Activated T-cell treated with anti-CD3 and anti-CD28 coated beads, Interleukin-2, amount 50 U/mL, for 24 hours (primary cell): ENCODE results near the gene SEC23A.
"Not testable (repeated sequence)": the region's sequence is repeated elsewhere in the genome, so short reads cannot be mapped to it uniquely, and the experiment has no call there.

Experiments
- DNase-seq: peaks from one replicate; pipeline ENCODE4 v3.0.0-alpha.2; 2020
- H3K27ac Mint-ChIP-seq: 2 replicates; pipeline ENCODE4 v1.8.0; 2020; ENCODE audit warnings: mild to moderate bottlenecking, mixed read lengths
- H3K27me3 Mint-ChIP-seq: 2 replicates; pipeline ENCODE4 v1.8.0; 2020; ENCODE audit warnings: mixed read lengths
- H3K36me3 Mint-ChIP-seq: 2 replicates; pipeline ENCODE4 v1.8.0; 2020; ENCODE audit warnings: low read depth, mixed read lengths
- H3K4me1 Mint-ChIP-seq: 2 replicates; pipeline ENCODE4 v1.8.0; 2020; ENCODE audit warnings: low read depth, mixed read lengths
- H3K4me3 Mint-ChIP-seq: 2 replicates; pipeline ENCODE4 v1.8.0; 2020; ENCODE audit warnings: mild to moderate bottlenecking, moderate library complexity, mixed read lengths
- H3K9me3 Mint-ChIP-seq: 2 replicates; pipeline ENCODE4 v1.8.0; 2020; ENCODE audit warnings: mixed read lengths

SEC23A gene

GRCh38 chr14:39028620-39029019, 74.4 kb downstream of the SEC23A start:
- Mint-ChIP-seq H3K27ac (no peak overlapping the region), H3K4me1 (no peaks in the 10 kb centered on the region), H3K9me3 (no peaks in the 10 kb centered on the region)

DNA sequence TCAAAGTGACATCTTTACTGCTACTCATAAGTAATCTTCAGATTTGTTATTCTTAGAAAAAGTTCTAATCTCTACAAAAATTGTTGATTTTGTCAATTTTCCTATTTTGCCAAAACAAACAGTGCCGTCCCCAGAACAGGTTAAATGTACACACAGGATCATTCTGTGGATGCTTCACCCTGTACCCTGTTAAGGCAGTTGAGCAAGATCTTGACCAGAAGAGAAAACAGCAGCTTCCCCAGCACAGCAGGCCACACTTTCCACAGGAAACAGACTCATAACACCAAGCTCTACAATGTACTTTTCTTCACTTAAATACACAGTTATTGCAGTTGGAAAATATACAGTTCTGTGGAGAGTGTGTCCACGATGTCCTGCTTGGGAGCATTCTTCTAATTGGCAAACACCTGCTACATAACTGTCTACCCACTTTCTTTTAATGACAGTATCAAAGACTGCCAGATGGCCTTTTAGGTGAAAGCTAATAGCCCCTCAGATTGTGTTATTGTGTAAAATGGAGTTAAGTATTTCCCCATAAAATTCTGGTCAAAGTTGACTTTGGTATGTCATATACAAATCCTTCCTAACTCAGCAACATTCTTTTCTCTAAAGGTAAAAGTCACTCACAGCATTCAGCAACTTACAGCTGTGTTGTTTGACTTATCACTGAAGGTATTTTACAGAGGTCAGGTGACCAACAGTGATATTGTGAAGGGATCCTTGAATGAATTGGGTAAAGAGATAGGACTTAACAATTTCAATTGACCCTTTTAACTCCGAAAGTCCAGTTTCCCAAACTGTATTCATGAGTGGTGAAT, 77.0 kb downstream of the SEC23A start:
- Mint-ChIP-seq H3K27me3 (no peaks in the 10 kb centered on the region), H3K27ac (no peak overlapping the region), H3K9me3 (no peaks in the 10 kb centered on the region), H3K4me1 (no peaks in the 10 kb centered on the region), H3K4me3 (no peak overlapping the region), H3K36me3 (peaks cover 24% of the 10 kb centered on the region)
- DNase-seq: no peak

More at GRCh38 chr14:39028620-39029019, 74.4 kb downstream of the SEC23A start:
- H3K27me3 Mint-ChIP-seq: no peaks in the 10 kb centered on the region
- no peak for DNase-seq
- H3K36me3 Mint-ChIP-seq: peaks cover 46% of the 10 kb centered on the region
- H3K4me3 Mint-ChIP-seq: no peak overlapping the region

GRCh38 chr14:39025250-39025809, 77.7 kb downstream of the SEC23A start:
- Mint-ChIP-seq H3K27me3 (no peaks in the 10 kb centered on the region), H3K4me3 (no peak overlapping the region), H3K36me3 (peaks cover 17% of the 10 kb centered on the region), H3K27ac (no peak overlapping the region), H3K9me3 (no peaks in the 10 kb centered on the region), H3K4me1 (no peaks in the 10 kb centered on the region)
- DNase-seq: no peak

- Mint-ChIP-seq H3K36me3 (peaks cover 6% of the 10 kb centered on the region), H3K4me1 (no peaks in the 10 kb centered on the region), H3K4me3 (no peak overlapping the region), H3K27me3 (no peaks in the 10 kb centered on the region), H3K27ac (no peak overlapping the region), H3K9me3 (no peaks in the 10 kb centered on the region)
- DNase-seq: no peak
Observed at GRCh38 chr14:39023939-39024871, 78.8 kb downstream of the SEC23A start.

DNA sequence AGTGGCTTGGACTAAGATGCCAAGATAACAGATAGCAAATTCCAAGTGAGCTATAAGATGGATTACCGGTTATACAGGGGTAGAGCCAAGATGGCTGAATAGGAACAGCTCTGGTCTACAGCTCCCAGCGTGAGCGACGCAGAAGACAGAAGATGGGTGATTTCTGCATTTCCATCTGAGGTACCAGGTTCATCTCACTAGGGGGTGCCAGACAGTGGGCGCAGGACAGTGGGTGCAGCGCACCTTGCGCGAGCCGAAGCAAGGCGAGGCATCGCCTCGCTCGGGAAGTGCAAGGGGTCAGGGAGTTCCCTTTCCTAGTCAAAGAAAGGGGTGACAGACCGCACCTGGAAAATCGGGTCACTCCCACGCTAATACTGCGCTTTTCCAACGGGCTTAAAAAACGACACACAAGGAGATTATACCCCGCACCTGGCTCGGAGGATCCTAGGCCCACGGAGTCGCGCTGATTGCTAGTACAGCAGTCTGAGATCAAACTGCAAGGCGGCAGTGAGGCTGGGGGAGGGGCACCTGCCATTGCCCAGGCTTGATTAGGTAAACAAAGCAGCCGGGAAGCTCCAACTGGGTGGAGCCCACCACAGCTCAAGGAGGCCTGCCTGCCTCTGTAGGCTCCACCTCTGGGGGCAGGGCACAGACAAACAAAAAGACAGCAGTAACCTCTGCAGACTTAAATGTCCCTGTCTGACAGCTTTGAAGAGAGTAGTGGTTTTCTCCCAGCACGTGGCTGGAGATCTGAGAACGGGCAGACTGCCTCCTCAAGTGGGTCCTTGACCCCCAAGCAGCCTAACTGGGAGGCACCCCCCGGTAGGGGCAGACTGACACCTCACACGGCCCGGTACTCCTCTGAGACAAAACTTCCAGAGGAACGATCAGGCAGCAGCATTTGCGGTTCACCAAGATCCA, 85.7 kb downstream of the SEC23A start:
- not testable (repeated sequence) for H3K4me3 Mint-ChIP-seq

GRCh38 chr14:39016733-39017095, 86.3 kb downstream of the SEC23A start:
- peaks cover 4% of the 10 kb centered on the region for H3K36me3 Mint-ChIP-seq
- no peak overlapping the region for H3K27ac Mint-ChIP-seq
- no peaks in the 10 kb centered on the region for H3K4me1 Mint-ChIP-seq
- no peak for DNase-seq
- no peaks in the 10 kb centered on the region for H3K9me3 Mint-ChIP-seq
- no peak overlapping the region for H3K4me3 Mint-ChIP-seq
- H3K27me3 Mint-ChIP-seq: no peaks in the 10 kb centered on the region

More for the DNA sequence above, 85.7 kb downstream of the SEC23A start:
- H3K4me1 Mint-ChIP-seq, H3K9me3 Mint-ChIP-seq, H3K27me3 Mint-ChIP-seq, H3K27ac Mint-ChIP-seq, H3K36me3 Mint-ChIP-seq, DNase-seq: not testable (repeated sequence)

- peaks cover 4% of the 10 kb centered on the region for H3K36me3 Mint-ChIP-seq
Observed at GRCh38 chr14:39015964-39016577, 87.0 kb downstream of the SEC23A start.

DNA sequence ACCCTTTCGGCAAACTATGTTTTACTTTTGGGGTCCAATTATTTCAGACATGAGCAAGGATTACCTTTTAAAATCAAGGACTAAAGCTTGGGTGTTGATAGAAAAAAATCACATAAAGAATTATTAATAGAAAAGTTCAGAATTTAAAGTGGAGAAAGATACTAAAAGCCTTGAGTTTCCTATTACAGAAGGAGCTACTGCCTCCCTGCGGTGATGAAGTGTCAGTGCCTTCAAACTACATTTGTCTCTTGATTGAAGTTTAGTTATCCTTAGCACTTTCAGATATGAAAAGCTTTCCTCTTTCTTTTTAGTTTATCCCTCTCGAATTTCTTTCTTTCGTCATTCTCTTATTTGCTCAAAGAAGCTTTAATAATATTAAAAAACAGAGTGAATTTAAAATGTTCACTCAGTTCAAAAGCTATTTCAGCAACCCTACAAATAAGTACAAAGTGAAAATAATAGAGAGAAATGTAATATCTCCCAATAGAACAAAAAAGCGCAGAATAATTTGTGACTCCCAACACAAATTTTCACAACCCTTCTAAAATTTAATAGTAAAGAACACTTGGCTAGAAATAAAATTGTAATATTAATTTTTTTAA, 87.6 kb downstream of the SEC23A start:
- H3K27ac Mint-ChIP-seq: no peak overlapping the region
- H3K4me3 Mint-ChIP-seq: no peak overlapping the region
- H3K4me1 Mint-ChIP-seq: no peaks in the 10 kb centered on the region
- no peaks in the 10 kb centered on the region for H3K9me3 Mint-ChIP-seq
- no peaks in the 10 kb centered on the region for H3K27me3 Mint-ChIP-seq
- H3K36me3 Mint-ChIP-seq: peaks cover 4% of the 10 kb centered on the region
- no peak for DNase-seq

More at GRCh38 chr14:39015964-39016577, 87.0 kb downstream of the SEC23A start:
- Mint-ChIP-seq H3K27me3 (no peaks in the 10 kb centered on the region), H3K4me3 (no peak overlapping the region), H3K4me1 (no peaks in the 10 kb centered on the region), H3K27ac (no peak overlapping the region), H3K9me3 (no peaks in the 10 kb centered on the region)
- no peak for DNase-seq

DNA sequence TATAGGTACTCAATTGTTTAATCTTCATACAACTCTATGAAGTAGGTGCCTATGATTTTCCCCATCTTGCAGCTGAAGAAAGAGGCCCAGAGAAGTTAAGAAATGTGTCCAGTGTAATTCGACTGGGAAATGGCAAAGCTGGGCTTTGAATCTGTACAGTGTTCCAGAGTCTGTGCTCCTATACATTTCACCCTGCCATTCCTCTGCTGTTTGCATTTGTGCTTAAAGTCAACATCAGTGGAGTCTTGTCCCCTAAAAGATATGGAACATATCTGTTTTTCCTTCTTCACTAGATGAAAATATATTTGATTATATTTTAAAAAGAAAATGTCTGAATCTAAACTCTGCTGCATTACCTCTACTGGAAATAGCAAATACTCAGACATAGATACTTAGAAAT, 88.6 kb downstream of the SEC23A start:
- Mint-ChIP-seq H3K4me3 (no peak overlapping the region), H3K27me3 (no peaks in the 10 kb centered on the region), H3K27ac (no peak overlapping the region), H3K9me3 (no peaks in the 10 kb centered on the region), H3K4me1 (no peaks in the 10 kb centered on the region), H3K36me3 (peaks cover 4% of the 10 kb centered on the region)
- no peak for DNase-seq

- not testable (repeated sequence) for DNase-seq, H3K9me3 Mint-ChIP-seq, H3K27ac Mint-ChIP-seq, H3K4me1 Mint-ChIP-seq, H3K4me3 Mint-ChIP-seq, H3K27me3 Mint-ChIP-seq, H3K36me3 Mint-ChIP-seq
Observed at GRCh38 chr14:39008965-39009364, 94.1 kb downstream of the SEC23A start.

- H3K9me3 Mint-ChIP-seq: no peaks in the 10 kb centered on the region
- no peaks in the 10 kb centered on the region for H3K27me3 Mint-ChIP-seq
- H3K27ac Mint-ChIP-seq: no peak overlapping the region
- no peaks in the 10 kb centered on the region for H3K36me3 Mint-ChIP-seq
- no peaks in the 10 kb centered on the region for H3K4me1 Mint-ChIP-seq
- no peak for DNase-seq
- H3K4me3 Mint-ChIP-seq: no peak overlapping the region
Observed at GRCh38 chr14:39006721-39007410, 96.2 kb downstream of the SEC23A start.

GRCh38 chr14:39005044-39005880, 97.8 kb downstream of the SEC23A start:
- Mint-ChIP-seq H3K9me3 (no peaks in the 10 kb centered on the region), H3K27me3 (peaks cover 4% of the 10 kb centered on the region), H3K36me3 (no peaks in the 10 kb centered on the region), H3K27ac (no peak overlapping the region), H3K4me1 (no peaks in the 10 kb centered on the region), H3K4me3 (no peak overlapping the region)
- no peak for DNase-seq
